A673 (cell line): ENCODE results near the gene APC2.

Experiments
- CTCF ChIP-seq: fragments of 300-800, 200-600 bp; sonication (generic); conservative IDR thresholded peaks from 2 replicates; pipeline ENCODE4 v1.5.1; 2017; ENCODE audit warnings: low read depth, mild to moderate bottlenecking, antibody characterized with exemption, low read length, moderate library complexity, mixed read lengths
- EZH2 ChIP-seq: fragments of 200-600 bp; sonication (generic); IDR thresholded peaks from 2 replicates; pipeline ENCODE4 v1.6.1; 2017; ENCODE audit warnings: borderline replicate concordance, low read depth, mild to moderate bottlenecking, mixed read lengths, antibody characterized with exemption, low read length; ENCODE audit not compliant: poor library complexity, severe bottlenecking

- TF ChIP-seq CTCF (no peak), EZH2 (no peak)
These were observed 19.5 kb downstream of the APC2 start for GRCh38 chr19:1469255-1470054.
